Measurements from ENCODE around the gene EPHB2. TPM values are rescaled to one million over a fixed set of nuclear protein-coding genes. Genes with fewer than 3 reads are reported as not detected.

Gene EPHB2
- total and polyA plus RNA-seq, 7 experiments from 2014 or later = 0.27 to 2.2 (median 0.49) TPM; not detected in 3

GRCh38 chr1:22782406-22782805 is 71.8 kb downstream of the EPHB2 start:
- Mint-ChIP-seq H3K4me3 (no peak overlapping the region), H3K27me3 (peaks cover 0 to 16% (median 7%) of the 10 kb centered on the region in 5 donors), H3K27ac (no peak overlapping the region), H3K4me1 (peaks cover 0 to 2% (median 0%) of the 10 kb centered on the region in 7 donors), H3K9me3 (peaks cover 0 to 2% (median 0%) of the 10 kb centered on the region in 11 donors), H3K36me3 (no peaks in the 10 kb centered on the region)
- DNase-seq (no peak), ATAC-seq (no peak)
- CTCF ChIA-PET = no interaction called here
- Histone ChIP-seq H3K27ac (ENCODE audit: low read depth, low read length) (no peak overlapping the region), H3K9me3 (ENCODE audit: control insufficient read depth in 2 of 3, low read length in 3 of 3) (no peaks in the 10 kb centered on the region), H3K4me1 (ENCODE audit: control insufficient read depth in 2 of 2, insufficient read depth in 2 of 2, low read length in 2 of 2) (no peaks in the 10 kb centered on the region), H3K4me3 (ENCODE audit: low read length) (no peak overlapping the region), H3K36me3 (ENCODE audit: control insufficient read depth in 2 of 3, insufficient read depth in 3 of 3, low read length in 3 of 3) (no peaks in the 10 kb centered on the region), H3K27me3 (ENCODE audit: control insufficient read depth in 2 of 2, insufficient read depth in 2 of 2, low read length in 2 of 2) (no peaks in the 10 kb centered on the region)
- intact Hi-C loops (cut with micrococcal nuclease) = no loop called here
- POLR2A ChIA-PET = no interaction called here

GRCh38 chr1:22784317-22784716 is 73.7 kb downstream of the EPHB2 start:
- H3K9me3 Mint-ChIP-seq = peaks cover 0 to 2% (median 0%) of the 10 kb centered on the region in 11 donors
- ATAC-seq (no peak), DNase-seq (no peak)
- intact Hi-C loops (cut with micrococcal nuclease) = no loop called here
- no peaks in the 10 kb centered on the region for H3K36me3 Mint-ChIP-seq
- no peak overlapping the region for H3K27ac ChIP-seq (ENCODE audit: low read depth, low read length)
- H3K27me3 Mint-ChIP-seq = peaks cover 0 to 14% (median 8%) of the 10 kb centered on the region in 5 donors
- peaks cover 0 to 2% (median 0%) of the 10 kb centered on the region in 7 donors for H3K4me1 Mint-ChIP-seq
- H3K9me3 ChIP-seq (ENCODE audit: control insufficient read depth in 2 of 3, low read length in 3 of 3) = no peaks in the 10 kb centered on the region
- ChIA-PET CTCF (no interaction called here), POLR2A (no interaction called here)
- no peaks in the 10 kb centered on the region for H3K36me3 ChIP-seq (ENCODE audit: control insufficient read depth in 2 of 3, insufficient read depth in 3 of 3, low read length in 3 of 3)
- no peak overlapping the region for H3K27ac Mint-ChIP-seq
- no peaks in the 10 kb centered on the region for H3K27me3 ChIP-seq (ENCODE audit: control insufficient read depth in 2 of 2, insufficient read depth in 2 of 2, low read length in 2 of 2)
- no peak overlapping the region for H3K4me3 Mint-ChIP-seq
- no peaks in the 10 kb centered on the region for H3K4me1 ChIP-seq (ENCODE audit: control insufficient read depth in 2 of 2, insufficient read depth in 2 of 2, low read length in 2 of 2)
- no peak overlapping the region for H3K4me3 ChIP-seq (ENCODE audit: low read length)

GRCh38 chr1:22784737-22785136 is 74.1 kb downstream of the EPHB2 start:
- ATAC-seq (no peak), DNase-seq (no peak)
- POLR2A ChIA-PET = no interaction called here
- Mint-ChIP-seq H3K36me3 (no peaks in the 10 kb centered on the region), H3K4me3 (no peak overlapping the region), H3K9me3 (peaks cover 0 to 2% (median 0%) of the 10 kb centered on the region in 11 donors), H3K27ac (no peak overlapping the region), H3K4me1 (peaks cover 0 to 2% (median 0%) of the 10 kb centered on the region in 7 donors), H3K27me3 (peaks cover 0 to 10% (median 8%) of the 10 kb centered on the region in 5 donors)
- H3K36me3 ChIP-seq (ENCODE audit: control insufficient read depth in 2 of 3, insufficient read depth in 3 of 3, low read length in 3 of 3) = no peaks in the 10 kb centered on the region
- no peaks in the 10 kb centered on the region for H3K9me3 ChIP-seq (ENCODE audit: control insufficient read depth in 2 of 3, low read length in 3 of 3)
- H3K27me3 ChIP-seq (ENCODE audit: control insufficient read depth in 2 of 2, insufficient read depth in 2 of 2, low read length in 2 of 2) = no peaks in the 10 kb centered on the region
- H3K4me1 ChIP-seq (ENCODE audit: control insufficient read depth in 2 of 2, insufficient read depth in 2 of 2, low read length in 2 of 2) = no peaks in the 10 kb centered on the region
- intact Hi-C loops (cut with micrococcal nuclease) = no loop called here
- CTCF ChIA-PET = no interaction called here
- no peak overlapping the region for H3K27ac ChIP-seq (ENCODE audit: low read depth, low read length)
- H3K4me3 ChIP-seq (ENCODE audit: low read length) = no peak overlapping the region

DNA sequence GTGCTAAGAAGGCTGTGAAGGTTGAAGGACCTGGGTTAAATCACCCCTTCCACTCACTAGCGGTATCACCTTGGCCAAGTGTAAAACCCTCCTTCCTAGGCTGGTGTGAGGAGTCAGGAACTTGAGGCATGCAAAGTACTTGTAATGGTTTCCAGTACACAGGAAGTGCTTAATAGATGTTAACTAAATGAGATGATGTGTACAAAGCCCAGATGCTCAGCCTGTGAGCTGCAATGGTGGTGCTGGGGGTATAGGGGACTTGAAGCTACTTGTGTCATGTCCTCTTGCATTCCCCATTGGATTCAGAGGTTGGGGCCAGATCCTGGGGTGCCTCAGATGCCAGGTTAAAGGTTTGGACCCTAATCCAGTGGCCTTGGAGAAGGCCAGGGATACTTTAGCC is 75.5 kb downstream of the EPHB2 start:
- Histone ChIP-seq H3K4me3 (ENCODE audit: low read length) (no peak overlapping the region), H3K36me3 (ENCODE audit: control insufficient read depth in 2 of 3, insufficient read depth in 3 of 3, low read length in 3 of 3) (no peaks in the 10 kb centered on the region), H3K4me1 (ENCODE audit: control insufficient read depth in 2 of 2, insufficient read depth in 2 of 2, low read length in 2 of 2) (no peaks in the 10 kb centered on the region), H3K27me3 (ENCODE audit: control insufficient read depth in 2 of 2, insufficient read depth in 2 of 2, low read length in 2 of 2) (no peaks in the 10 kb centered on the region), H3K27ac (ENCODE audit: low read depth, low read length) (no peak overlapping the region), H3K9me3 (ENCODE audit: control insufficient read depth in 2 of 3, low read length in 3 of 3) (no peaks in the 10 kb centered on the region)
- ATAC-seq (no peak), DNase-seq (no peak)
- Mint-ChIP-seq H3K4me1 (no peaks in the 10 kb centered on the region), H3K27me3 (peaks cover 0 to 11% (median 3%) of the 10 kb centered on the region in 5 donors), H3K9me3 (no peaks in the 10 kb centered on the region), H3K27ac (no peak overlapping the region), H3K4me3 (no peak overlapping the region), H3K36me3 (no peaks in the 10 kb centered on the region)
- intact Hi-C loops (cut with micrococcal nuclease) = no loop called here
- ChIA-PET CTCF (no interaction called here), POLR2A (no interaction called here)

DNA sequence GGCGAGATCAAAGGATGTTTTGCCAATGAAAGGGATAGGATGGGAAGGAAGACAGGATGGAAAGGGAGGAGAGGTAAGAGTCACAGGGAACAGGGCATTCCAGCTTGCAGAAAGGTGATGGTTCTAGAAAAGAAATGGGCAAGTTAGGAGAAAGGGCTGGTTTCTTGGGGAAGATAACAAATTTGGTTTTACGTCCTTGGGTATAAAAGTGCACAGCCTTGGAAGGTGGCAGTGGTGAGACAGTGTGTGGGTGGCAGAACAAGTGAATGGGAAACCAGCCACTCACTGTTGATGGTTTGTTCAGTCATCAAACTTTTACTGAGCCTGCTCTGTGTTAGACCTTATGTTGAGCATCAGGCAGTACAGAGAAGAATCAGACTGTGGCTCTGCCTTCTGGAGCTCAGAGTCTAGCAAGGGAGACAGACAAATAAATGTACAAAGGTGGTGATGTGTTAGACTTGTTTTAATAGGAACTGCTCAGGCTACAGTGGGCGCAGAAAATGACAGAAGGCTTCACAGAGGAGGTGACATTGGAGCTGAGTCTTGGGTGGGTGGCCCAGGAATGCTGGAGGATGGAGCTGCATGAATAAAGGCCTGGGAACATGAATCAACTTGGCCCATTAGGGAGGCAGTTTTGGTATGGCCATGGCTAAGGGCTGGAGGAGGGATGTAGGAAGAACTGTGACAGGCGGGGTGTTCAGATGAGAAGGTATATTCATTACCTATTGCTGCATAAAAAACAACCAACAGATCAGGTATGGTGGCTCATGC is 76.3 kb downstream of the EPHB2 start:
- H3K4me1 Mint-ChIP-seq = no peaks in the 10 kb centered on the region
- ATAC-seq (no peak), DNase-seq (no peak)
- H3K36me3 Mint-ChIP-seq = no peaks in the 10 kb centered on the region
- Histone ChIP-seq H3K9me3 (ENCODE audit: control insufficient read depth in 2 of 3, low read length in 3 of 3) (no peaks in the 10 kb centered on the region), H3K4me1 (ENCODE audit: control insufficient read depth in 2 of 2, insufficient read depth in 2 of 2, low read length in 2 of 2) (no peaks in the 10 kb centered on the region), H3K27ac (ENCODE audit: low read depth, low read length) (no peak overlapping the region), H3K36me3 (ENCODE audit: control insufficient read depth in 2 of 3, insufficient read depth in 3 of 3, low read length in 3 of 3) (no peaks in the 10 kb centered on the region), H3K4me3 (ENCODE audit: low read length) (no peak overlapping the region), H3K27me3 (ENCODE audit: control insufficient read depth in 2 of 2, insufficient read depth in 2 of 2, low read length in 2 of 2) (no peaks in the 10 kb centered on the region)
- no peaks in the 10 kb centered on the region for H3K9me3 Mint-ChIP-seq
- ChIA-PET POLR2A (no interaction called here), CTCF (no interaction called here)
- H3K27ac Mint-ChIP-seq = no peak overlapping the region
- peaks cover 0 to 11% (median 3%) of the 10 kb centered on the region in 5 donors for H3K27me3 Mint-ChIP-seq
- H3K4me3 Mint-ChIP-seq = no peak overlapping the region
- intact Hi-C loops (cut with micrococcal nuclease) = no loop called here

DNA sequence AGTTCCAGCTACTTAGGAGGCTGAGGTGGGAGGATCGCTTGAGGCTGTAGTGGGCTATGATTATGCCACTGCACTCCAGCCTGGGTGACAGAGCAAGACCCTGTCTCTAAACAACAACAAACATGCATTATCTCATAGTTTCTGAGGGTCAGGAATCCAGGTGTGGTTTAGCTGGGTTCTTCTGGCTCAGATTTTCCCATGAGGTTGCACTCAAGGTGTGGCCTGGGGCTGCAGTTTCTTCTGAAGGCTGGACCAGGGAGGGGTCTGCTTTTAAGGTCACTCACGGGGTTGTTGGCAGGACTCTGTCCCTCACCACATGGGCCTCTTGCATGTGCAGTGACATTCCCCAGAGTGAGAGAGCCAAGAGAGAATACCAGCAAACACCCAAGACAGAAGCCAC is 77.0 kb downstream of the EPHB2 start:
- Histone ChIP-seq H3K4me1 (ENCODE audit: control insufficient read depth in 2 of 2, insufficient read depth in 2 of 2, low read length in 2 of 2) (no peaks in the 10 kb centered on the region), H3K9me3 (ENCODE audit: control insufficient read depth in 2 of 3, low read length in 3 of 3) (no peaks in the 10 kb centered on the region), H3K27ac (ENCODE audit: low read depth, low read length) (no peak overlapping the region), H3K27me3 (ENCODE audit: control insufficient read depth in 2 of 2, insufficient read depth in 2 of 2, low read length in 2 of 2) (no peaks in the 10 kb centered on the region), H3K4me3 (ENCODE audit: low read length) (no peak overlapping the region), H3K36me3 (ENCODE audit: control insufficient read depth in 2 of 3, insufficient read depth in 3 of 3, low read length in 3 of 3) (no peaks in the 10 kb centered on the region)
- no peaks in the 10 kb centered on the region for H3K4me1 Mint-ChIP-seq
- no peak overlapping the region for H3K4me3 Mint-ChIP-seq
- ChIA-PET CTCF (no interaction called here), POLR2A (no interaction called here)
- ATAC-seq (no peak), DNase-seq (no peak)
- no peak overlapping the region for H3K27ac Mint-ChIP-seq
- no peaks in the 10 kb centered on the region for H3K9me3 Mint-ChIP-seq
- H3K36me3 Mint-ChIP-seq = no peaks in the 10 kb centered on the region
- intact Hi-C loops (cut with micrococcal nuclease) = no loop called here
- peaks cover 0 to 11% (median 3%) of the 10 kb centered on the region in 5 donors for H3K27me3 Mint-ChIP-seq

- ATAC-seq (no peak), DNase-seq (no peak)
- Histone ChIP-seq H3K27ac (ENCODE audit: low read depth, low read length) (no peak overlapping the region), H3K36me3 (ENCODE audit: control insufficient read depth in 2 of 3, insufficient read depth in 3 of 3, low read length in 3 of 3) (no peaks in the 10 kb centered on the region), H3K4me3 (ENCODE audit: low read length) (no peak overlapping the region), H3K9me3 (ENCODE audit: control insufficient read depth in 2 of 3, low read length in 3 of 3) (no peaks in the 10 kb centered on the region), H3K27me3 (ENCODE audit: control insufficient read depth in 2 of 2, insufficient read depth in 2 of 2, low read length in 2 of 2) (no peaks in the 10 kb centered on the region), H3K4me1 (ENCODE audit: control insufficient read depth in 2 of 2, insufficient read depth in 2 of 2, low read length in 2 of 2) (no peaks in the 10 kb centered on the region)
- ChIA-PET POLR2A (no interaction called here), CTCF (no interaction called here)
- Mint-ChIP-seq H3K27ac (no peak overlapping the region), H3K4me3 (no peak overlapping the region), H3K36me3 (no peaks in the 10 kb centered on the region), H3K27me3 (peaks cover 0 to 11% (median 3%) of the 10 kb centered on the region in 5 donors), H3K4me1 (no peaks in the 10 kb centered on the region), H3K9me3 (no peaks in the 10 kb centered on the region)
- intact Hi-C loops (cut with micrococcal nuclease) = no loop called here
Measured at GRCh38 chr1:22788254-22788661, 77.6 kb downstream of the EPHB2 start.

Data from naive thymus-derived CD4-positive, alpha-beta T cell (primary cell).